KMS-11 (cell line): ENCODE data around the gene PRRC2B.

ENCODE experiments used
- H2AFZ ChIP-seq: fragments of 200-600 bp; sonication (generic); 2 replicates; pipeline ENCODE4 v1.6.1; 2016; ENCODE audit warnings: antibody characterized with exemption, mixed run types, low read depth
- H3K27ac ChIP-seq: fragments of 200-600 bp; sonication (generic); 2 replicates; pipeline ENCODE4 v1.6.1; 2016; ENCODE audit warnings: mild to moderate bottlenecking, mixed run types
- H3K27me3 ChIP-seq: fragments of 200-600 bp; sonication (generic); 2 replicates; pipeline ENCODE4 v1.6.1; 2017; ENCODE audit warnings: mild to moderate bottlenecking, low read depth, mixed run types, moderate library complexity; ENCODE audit not compliant: insufficient read depth
- H3K36me3 ChIP-seq: fragments of 200-600 bp; sonication (generic); 2 replicates; pipeline ENCODE4 v1.6.1; 2017; ENCODE audit warnings: mild to moderate bottlenecking, mixed run types; ENCODE audit not compliant: insufficient read depth
- H3K4me1 ChIP-seq: fragments of 200-600 bp; sonication (generic); 2 replicates; pipeline ENCODE4 v1.6.1; 2016; ENCODE audit warnings: mild to moderate bottlenecking, low read depth, mixed run types; ENCODE audit not compliant: poor library complexity, severe bottlenecking
- H3K4me2 ChIP-seq: fragments of 200-600 bp; sonication (generic); 2 replicates; pipeline ENCODE4 v1.7.0; 2016; ENCODE audit warnings: mild to moderate bottlenecking, mixed run types
- H3K4me3 ChIP-seq: fragments of 200-600 bp; sonication (generic); IDR thresholded peaks from 2 replicates; pipeline ENCODE4 v1.6.1; 2017; ENCODE audit warnings: low read depth, low read length, mixed read lengths; ENCODE audit not compliant: insufficient read depth
- H3K79me2 ChIP-seq: fragments of 200-600 bp; sonication (generic); 2 replicates; pipeline ENCODE4 v1.6.1; 2016; ENCODE audit warnings: low read depth, mixed run types; ENCODE audit not compliant: insufficient read depth
- H3K9ac ChIP-seq: fragments of 200-600 bp; sonication (generic); 2 replicates; pipeline ENCODE4 v1.6.1; 2016; ENCODE audit warnings: mild to moderate bottlenecking, mixed run types
- H4K20me1 ChIP-seq: fragments of 200-600 bp; sonication (generic); 2 replicates; pipeline ENCODE4 v1.6.1; 2016; ENCODE audit warnings: mild to moderate bottlenecking, mixed run types; ENCODE audit not compliant: insufficient read depth
- TF ChIP-seq, protein P1 (sequence below): fragments of 200-600 bp; sonication (generic); conservative IDR thresholded peaks from 2 replicates; pipeline ENCODE4 v1.6.1; 2017; ENCODE audit warnings: low read depth, mild to moderate bottlenecking, antibody characterized with exemption, low read length, moderate library complexity, mixed read lengths

The PRRC2B gene

DNA sequence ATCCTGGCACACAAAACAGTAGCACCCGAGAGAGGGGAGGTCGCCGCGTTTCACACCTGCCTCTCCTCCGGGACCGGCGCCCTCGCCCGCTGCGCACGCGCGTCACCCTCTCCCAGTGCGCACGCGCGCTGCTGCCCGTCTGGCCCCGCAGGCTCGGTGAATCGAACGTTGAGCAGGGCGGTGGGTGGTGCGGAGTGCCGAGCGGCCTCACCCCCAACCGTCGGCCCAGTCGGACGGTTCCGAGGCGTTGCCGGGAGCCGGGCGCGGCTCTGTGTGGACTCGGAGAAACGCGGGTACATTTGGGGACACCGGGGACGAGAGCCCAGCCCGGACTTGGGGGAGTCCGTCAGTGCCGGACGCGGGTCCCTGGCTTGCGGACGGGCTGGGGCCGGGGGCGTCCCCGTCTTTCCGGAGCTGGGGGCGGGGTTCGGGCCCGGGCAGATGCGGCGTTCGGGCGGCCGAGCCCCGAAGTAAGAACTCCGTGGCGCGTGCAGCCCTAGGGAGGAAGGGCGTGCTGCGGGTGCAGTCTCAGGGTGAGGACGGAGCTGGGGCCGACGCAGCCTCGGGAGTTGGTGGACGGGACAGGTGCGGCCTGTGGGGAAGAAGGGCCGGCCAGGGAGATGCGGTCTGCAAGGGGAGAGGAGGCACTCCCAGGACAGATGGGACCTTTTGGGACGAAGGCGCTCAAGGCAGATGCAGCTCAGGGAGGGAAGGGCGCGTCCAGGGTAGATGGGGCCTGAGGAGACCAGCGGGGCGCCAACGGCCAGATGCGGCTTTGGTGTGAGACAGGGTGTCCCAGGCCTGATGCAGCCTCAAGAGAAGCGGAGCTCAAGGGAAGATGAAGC is 109.1 kb downstream of the PRRC2B start, which contains the start of gene POMT1:
POMT1 (plus strand) TSS at position 138 of the 845 bp plus-strand sequence. CDS start 1,301 bp downstream, outside the sequence.
- no peaks in the 10 kb centered on the region for H4K20me1 ChIP-seq

DNA sequence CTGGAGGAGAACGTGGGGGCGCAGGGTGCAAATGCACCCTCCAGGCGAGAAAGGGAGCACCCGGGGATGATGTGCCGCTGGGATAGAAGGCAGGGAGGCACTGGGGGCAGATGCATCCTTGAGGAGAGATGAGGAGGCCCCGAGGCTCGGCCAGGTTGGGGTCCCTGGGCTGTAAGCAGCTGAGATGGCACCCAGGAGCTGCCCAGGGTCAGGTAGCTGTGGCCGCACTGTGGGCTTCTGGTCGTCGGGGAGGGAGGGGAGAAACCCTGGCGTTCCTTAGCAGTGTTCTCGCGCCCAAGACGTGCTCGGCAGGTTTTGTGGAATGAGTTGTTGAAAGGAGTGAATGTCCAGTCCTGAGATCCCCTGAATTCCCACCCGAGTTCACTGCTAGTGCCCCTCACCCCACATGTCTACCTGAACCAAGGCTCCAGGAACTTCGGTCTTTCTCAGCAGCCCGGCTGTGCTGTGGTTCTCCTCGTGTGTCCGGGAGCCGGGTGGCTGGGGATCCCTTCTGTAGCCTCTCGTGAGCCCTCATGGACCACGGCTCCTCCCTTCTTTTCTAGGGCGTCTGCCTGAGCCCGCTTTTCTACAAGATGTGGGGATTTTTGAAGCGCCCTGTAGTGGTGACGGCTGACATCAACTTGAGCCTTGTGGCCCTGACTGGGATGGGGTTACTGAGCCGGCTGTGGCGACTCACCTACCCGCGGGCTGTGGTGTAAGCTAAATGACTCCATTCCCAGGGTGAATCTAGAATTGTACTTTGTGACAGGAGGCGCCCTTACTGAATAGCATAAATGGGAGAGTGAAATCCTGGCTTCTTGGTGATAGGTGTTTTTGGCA is 110.0 kb downstream of the PRRC2B start:
- H3K4me3 ChIP-seq = no peak overlapping the region
- H3K27ac ChIP-seq = peak overlapping the region; percentile 99
- H4K20me1 ChIP-seq = no peaks in the 10 kb centered on the region
- peaks cover 52% of the 10 kb centered on the region for H3K4me1 ChIP-seq
- no peaks in the 10 kb centered on the region for H3K27me3 ChIP-seq
- peak overlapping the region; percentile 75 for H2AFZ ChIP-seq
- H3K4me2 ChIP-seq = peak overlapping the region; percentile 96
- H3K9ac ChIP-seq = peak overlapping the region; percentile 82
- peaks cover 46% of the 10 kb centered on the region for H3K79me2 ChIP-seq
- TF ChIP-seq, protein P1, sequence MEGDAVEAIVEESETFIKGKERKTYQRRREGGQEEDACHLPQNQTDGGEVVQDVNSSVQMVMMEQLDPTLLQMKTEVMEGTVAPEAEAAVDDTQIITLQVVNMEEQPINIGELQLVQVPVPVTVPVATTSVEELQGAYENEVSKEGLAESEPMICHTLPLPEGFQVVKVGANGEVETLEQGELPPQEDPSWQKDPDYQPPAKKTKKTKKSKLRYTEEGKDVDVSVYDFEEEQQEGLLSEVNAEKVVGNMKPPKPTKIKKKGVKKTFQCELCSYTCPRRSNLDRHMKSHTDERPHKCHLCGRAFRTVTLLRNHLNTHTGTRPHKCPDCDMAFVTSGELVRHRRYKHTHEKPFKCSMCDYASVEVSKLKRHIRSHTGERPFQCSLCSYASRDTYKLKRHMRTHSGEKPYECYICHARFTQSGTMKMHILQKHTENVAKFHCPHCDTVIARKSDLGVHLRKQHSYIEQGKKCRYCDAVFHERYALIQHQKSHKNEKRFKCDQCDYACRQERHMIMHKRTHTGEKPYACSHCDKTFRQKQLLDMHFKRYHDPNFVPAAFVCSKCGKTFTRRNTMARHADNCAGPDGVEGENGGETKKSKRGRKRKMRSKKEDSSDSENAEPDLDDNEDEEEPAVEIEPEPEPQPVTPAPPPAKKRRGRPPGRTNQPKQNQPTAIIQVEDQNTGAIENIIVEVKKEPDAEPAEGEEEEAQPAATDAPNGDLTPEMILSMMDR = no peak
- H3K36me3 ChIP-seq = no peaks in the 10 kb centered on the region

More for the DNA sequence above, 109.1 kb downstream of the PRRC2B start, which contains the start of gene POMT1:
- TF ChIP-seq, protein P1 = no peak
- Histone ChIP-seq H3K4me2 (peak within 1 kb of the TSS; percentile 97), H3K4me3 (no peak within 1 kb of the TSS), H2AFZ (peak within 1 kb of the TSS; percentile 75), H3K79me2 (peaks cover 48% of the 10 kb centered on the region), H3K9ac (peak within 1 kb of the TSS; percentile 82), H3K27me3 (no peaks in the 10 kb centered on the region), H3K36me3 (no peaks in the 10 kb centered on the region; the same call in 1 of the 2 replicates), H3K27ac (peak within 1 kb of the TSS; percentile 99), H3K4me1 (peaks cover 60% of the 10 kb centered on the region)

DNA sequence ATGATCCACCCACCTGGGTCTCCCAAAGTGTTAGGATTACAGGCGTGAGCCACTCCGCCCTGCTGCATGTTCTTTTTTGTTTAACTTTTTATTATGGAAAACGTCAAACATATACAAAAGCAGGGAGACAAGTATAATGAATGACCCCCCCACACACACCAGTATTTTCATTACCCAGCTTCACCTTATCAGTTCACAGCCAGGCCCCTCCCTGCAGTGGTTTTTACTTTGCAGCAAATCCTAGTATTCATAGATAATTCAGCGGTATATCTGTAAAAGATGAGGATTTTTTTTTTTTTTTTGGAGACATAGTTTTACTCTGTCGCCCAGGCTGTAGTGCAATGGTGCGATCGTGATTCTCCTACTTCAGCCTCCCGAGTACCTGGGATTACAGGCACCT is 111.1 kb downstream of the PRRC2B start:
- no peak overlapping the region for H3K27ac ChIP-seq
- H3K4me1 ChIP-seq = peaks cover 40% of the 10 kb centered on the region
- TF ChIP-seq, protein P1 = no peak
- H3K27me3 ChIP-seq = no peaks in the 10 kb centered on the region
- no peak overlapping the region for H3K9ac ChIP-seq
- H4K20me1 ChIP-seq = no peaks in the 10 kb centered on the region
- H3K4me2 ChIP-seq = 0 out of 2 replicates have a peak overlapping the region, but pooled peaks have one; percentile 96
- no peak overlapping the region for H3K4me3 ChIP-seq
- H2AFZ ChIP-seq = no peak overlapping the region
- H3K79me2 ChIP-seq = peaks cover 42% of the 10 kb centered on the region
- no peaks in the 10 kb centered on the region for H3K36me3 ChIP-seq

DNA sequence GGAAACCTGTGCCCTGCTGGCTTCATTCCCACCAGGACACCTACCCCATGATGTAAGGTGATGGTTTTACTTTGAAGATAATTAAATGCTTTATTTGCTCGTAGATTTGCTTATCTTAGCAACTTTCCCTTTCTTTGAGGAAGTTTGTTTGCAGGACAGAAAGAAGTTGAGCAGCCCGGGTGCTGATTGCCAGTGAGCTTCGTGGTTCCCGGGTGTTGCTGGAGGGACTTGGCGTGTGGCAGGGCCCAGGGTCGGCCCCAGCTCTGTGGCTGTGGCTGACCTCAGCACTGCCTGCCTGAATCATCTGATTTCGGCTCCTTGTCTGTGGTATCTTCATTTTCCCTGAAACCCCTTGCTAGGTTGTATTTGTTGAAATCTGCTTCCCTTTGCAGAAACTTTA is 117.5 kb downstream of the PRRC2B start:
- Histone ChIP-seq H4K20me1 (no peaks in the 10 kb centered on the region), H3K79me2 (peaks cover 3% of the 10 kb centered on the region; the same call in 1 of the 2 replicates), H3K36me3 (peaks cover 9% of the 10 kb centered on the region; the same call in 1 of the 2 replicates), H3K27ac (no peak overlapping the region), H3K27me3 (no peaks in the 10 kb centered on the region), H3K4me3 (no peak overlapping the region), H3K4me1 (no peaks in the 10 kb centered on the region), H3K9ac (no peak overlapping the region), H3K4me2 (no peak overlapping the region), H2AFZ (no peak overlapping the region)
- TF ChIP-seq, protein P1 = no peak
